ENCODE results near the gene CLDN34. TPM values are rescaled to one million over a fixed set of nuclear protein-coding genes. Genes with fewer than 3 reads are reported as not detected.
A peak's percentile ranks its signal among the peaks of the same experiment; 100 is the strongest.

Gene CLDN34
- total RNA-seq, 6 donors from 2014 or later: 0.27 to 1.5 (median 0.55) TPM; not detected in 1

DNA sequence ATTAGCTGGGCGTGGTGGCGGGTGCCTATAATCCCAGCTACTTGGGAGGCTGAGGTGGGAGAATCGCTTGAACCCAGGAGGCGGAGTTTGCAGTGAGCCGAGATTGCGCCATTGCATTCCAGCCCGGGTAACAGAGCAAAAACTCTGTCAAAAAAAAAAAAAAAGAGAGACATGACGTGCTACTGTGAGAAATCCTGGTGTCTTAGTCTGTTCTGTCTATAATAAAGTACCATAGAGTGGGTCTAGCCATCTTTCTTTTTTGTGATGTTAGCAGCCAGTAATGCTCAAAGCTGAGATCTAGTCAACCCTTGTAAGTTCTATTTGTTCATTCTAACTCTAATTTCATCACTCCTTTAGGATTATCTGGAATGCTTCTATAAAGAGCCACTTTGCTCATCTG lies 38.9 kb downstream of the CLDN34 start:
- DNase-seq: no peak
- H3K4me1 ChIP-seq: peaks cover 2 to 16% (median 10%) of the 10 kb centered on the region in 4 donors
- no peak for ATAC-seq (ENCODE audit: low FRiP score in 2 of 2)
- no peaks in the 10 kb centered on the region for H3K9me3 ChIP-seq
- H3K27me3 ChIP-seq: no peaks in the 10 kb centered on the region
- 84 to 88% methylated on average over 8 of the region's 8 CpGs for WGBS, 2 donors
- H3K4me3 ChIP-seq: no peak overlapping the region
- no peaks in the 10 kb centered on the region for H3K36me3 ChIP-seq
- H3K27ac ChIP-seq: no peak overlapping the region
- TF ChIP-seq POLR2AphosphoS5 (IDR thresholded peaks at IDR 0.05): no peak
- no peak for TF ChIP-seq POLR2A (IDR thresholded peaks at IDR 0.05)
- TF ChIP-seq EP300 (IDR thresholded peaks at IDR 0.05): no peak
- TF ChIP-seq, protein P1, sequence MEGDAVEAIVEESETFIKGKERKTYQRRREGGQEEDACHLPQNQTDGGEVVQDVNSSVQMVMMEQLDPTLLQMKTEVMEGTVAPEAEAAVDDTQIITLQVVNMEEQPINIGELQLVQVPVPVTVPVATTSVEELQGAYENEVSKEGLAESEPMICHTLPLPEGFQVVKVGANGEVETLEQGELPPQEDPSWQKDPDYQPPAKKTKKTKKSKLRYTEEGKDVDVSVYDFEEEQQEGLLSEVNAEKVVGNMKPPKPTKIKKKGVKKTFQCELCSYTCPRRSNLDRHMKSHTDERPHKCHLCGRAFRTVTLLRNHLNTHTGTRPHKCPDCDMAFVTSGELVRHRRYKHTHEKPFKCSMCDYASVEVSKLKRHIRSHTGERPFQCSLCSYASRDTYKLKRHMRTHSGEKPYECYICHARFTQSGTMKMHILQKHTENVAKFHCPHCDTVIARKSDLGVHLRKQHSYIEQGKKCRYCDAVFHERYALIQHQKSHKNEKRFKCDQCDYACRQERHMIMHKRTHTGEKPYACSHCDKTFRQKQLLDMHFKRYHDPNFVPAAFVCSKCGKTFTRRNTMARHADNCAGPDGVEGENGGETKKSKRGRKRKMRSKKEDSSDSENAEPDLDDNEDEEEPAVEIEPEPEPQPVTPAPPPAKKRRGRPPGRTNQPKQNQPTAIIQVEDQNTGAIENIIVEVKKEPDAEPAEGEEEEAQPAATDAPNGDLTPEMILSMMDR (IDR thresholded peaks at IDR 0.05): no peak

DNA sequence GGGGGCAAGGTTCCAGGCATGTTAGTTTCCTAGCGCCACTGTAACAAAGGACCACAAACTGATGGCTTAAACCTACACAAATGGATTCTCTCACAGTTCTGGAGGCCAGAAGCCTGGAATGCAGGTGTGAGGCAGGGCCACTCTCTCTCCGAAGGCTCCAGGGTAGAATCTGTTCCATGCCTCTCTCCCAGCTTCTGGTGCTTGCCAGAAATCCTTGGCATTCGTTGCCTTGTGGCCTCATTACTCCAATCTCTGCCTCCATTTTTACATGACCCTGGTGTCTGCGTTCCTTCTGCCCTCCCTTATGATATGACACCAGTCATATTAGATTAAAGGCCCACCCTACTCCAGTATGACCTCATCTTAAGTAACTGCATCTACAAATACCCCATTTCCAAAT lies 39.6 kb downstream of the CLDN34 start:
- Histone ChIP-seq H3K27me3 (no peaks in the 10 kb centered on the region), H3K4me3 (no peak overlapping the region), H3K36me3 (no peaks in the 10 kb centered on the region), H3K9me3 (no peaks in the 10 kb centered on the region), H3K4me1 (peaks cover 7 to 23% (median 17%) of the 10 kb centered on the region in 4 donors), H3K27ac (no peak overlapping the region)
- TF ChIP-seq, protein P1 (IDR thresholded peaks at IDR 0.05): no peak
- TF ChIP-seq EP300 (IDR thresholded peaks at IDR 0.05) (no peak), POLR2AphosphoS5 (IDR thresholded peaks at IDR 0.05) (no peak), POLR2A (IDR thresholded peaks at IDR 0.05) (no peak)
- DNase-seq (no peak), ATAC-seq (ENCODE audit: low FRiP score in 2 of 2) (no peak)
- WGBS, 2 donors: 71 to 76% methylated on average over 2 to 4 of the region's 4 CpGs

DNA sequence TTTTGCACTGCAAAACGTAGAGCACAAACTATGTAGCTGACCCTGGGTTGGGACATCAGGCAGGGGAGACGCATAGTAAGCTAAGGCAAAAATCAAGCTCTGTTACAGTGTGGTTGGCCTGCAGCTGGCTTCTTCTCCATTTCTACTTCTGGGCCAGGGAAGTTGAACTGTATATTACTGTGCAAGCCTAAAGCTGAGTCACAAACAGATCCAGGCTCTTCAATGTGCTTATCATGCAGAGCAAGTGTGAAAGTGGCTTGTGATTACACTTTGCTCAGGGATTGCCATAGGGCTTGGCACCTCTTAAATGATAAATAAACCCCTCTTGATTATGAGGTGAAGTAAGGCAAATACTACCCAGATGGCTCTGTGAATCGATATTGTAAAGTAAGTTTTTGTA lies 40.5 kb downstream of the CLDN34 start:
- TF ChIP-seq POLR2AphosphoS5 (IDR thresholded peaks at IDR 0.05): no peak
- TF ChIP-seq EP300 (IDR thresholded peaks at IDR 0.05): no peak
- TF ChIP-seq POLR2A (IDR thresholded peaks at IDR 0.05): no peak
- TF ChIP-seq, protein P1 (IDR thresholded peaks at IDR 0.05): no peak
- no peak for DNase-seq
- Histone ChIP-seq H3K36me3 (no peaks in the 10 kb centered on the region), H3K4me3 (no peak overlapping the region), H3K4me1 (peaks cover 11 to 32% (median 21%) of the 10 kb centered on the region in 4 donors), H3K9me3 (no peaks in the 10 kb centered on the region), H3K27ac (no peak overlapping the region), H3K27me3 (no peaks in the 10 kb centered on the region)
- no peak for ATAC-seq (ENCODE audit: low FRiP score in 2 of 2)
- 54 to 62% methylated on average over 3 of the region's 3 CpGs for WGBS, 2 donors

- no peaks in the 10 kb centered on the region for H3K27me3 ChIP-seq
- ATAC-seq (ENCODE audit: low FRiP score in 2 of 2) (no peak), DNase-seq (no peak)
- no peak overlapping the region for H3K4me3 ChIP-seq
- H3K36me3 ChIP-seq: no peaks in the 10 kb centered on the region
- no peak overlapping the region for H3K27ac ChIP-seq
- TF ChIP-seq EP300 (IDR thresholded peaks at IDR 0.05): no peak
- no peak for TF ChIP-seq POLR2AphosphoS5 (IDR thresholded peaks at IDR 0.05)
- no peaks in the 10 kb centered on the region for H3K9me3 ChIP-seq
- WGBS, 2 donors: 76 to 81% methylated on average over 2 of the region's 2 CpGs
- H3K4me1 ChIP-seq: peaks cover 11 to 36% (median 21%) of the 10 kb centered on the region in 4 donors
These were observed 41.4 kb downstream of the CLDN34 start for GRCh38 chrX:10008483-10009056.

DNA sequence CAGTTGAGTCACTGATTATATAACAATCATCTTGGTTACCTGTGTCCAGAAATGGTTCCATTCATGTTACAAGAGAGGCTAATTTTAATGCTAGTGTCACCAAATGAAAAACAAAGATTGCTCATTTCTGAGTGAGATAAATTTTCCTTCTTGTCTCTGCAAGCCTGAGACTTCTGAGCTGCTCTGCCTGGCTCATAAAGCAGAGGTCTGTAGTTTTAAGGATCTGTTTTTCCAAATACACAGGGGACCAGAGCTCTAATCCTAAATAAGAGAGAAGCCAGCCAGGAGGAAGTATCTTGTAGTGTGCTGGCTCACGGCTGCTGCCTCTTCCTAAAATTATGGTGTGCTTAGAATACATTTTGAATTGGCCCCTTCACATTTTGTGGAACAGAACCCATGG lies 42.6 kb downstream of the CLDN34 start:
- no peak for ATAC-seq (ENCODE audit: low FRiP score in 2 of 2)

More for the DNA sequence above, 42.6 kb downstream of the CLDN34 start:
- H3K36me3 ChIP-seq: no peaks in the 10 kb centered on the region
- TF ChIP-seq POLR2A (IDR thresholded peaks at IDR 0.05) (no peak), EP300 (IDR thresholded peaks at IDR 0.05) (no peak), POLR2AphosphoS5 (IDR thresholded peaks at IDR 0.05) (no peak)
- TF ChIP-seq, protein P1 (IDR thresholded peaks at IDR 0.05): no peak
- peaks cover 11 to 36% (median 21%) of the 10 kb centered on the region in 4 donors for H3K4me1 ChIP-seq
- H3K4me3 ChIP-seq: no peak overlapping the region
- H3K9me3 ChIP-seq: no peaks in the 10 kb centered on the region
- DNase-seq: no peak
- 40 to 63% methylated on average over 1 of the region's 1 CpG for WGBS, 2 donors
- H3K27me3 ChIP-seq: no peaks in the 10 kb centered on the region
- H3K27ac ChIP-seq: peak overlapping the region in 1 of 4 donors; percentile 2

Data from upper lobe of left lung (tissue), 6 donors.